Measurements from ENCODE around the gene SIL1.

SIL1 gene

DNA sequence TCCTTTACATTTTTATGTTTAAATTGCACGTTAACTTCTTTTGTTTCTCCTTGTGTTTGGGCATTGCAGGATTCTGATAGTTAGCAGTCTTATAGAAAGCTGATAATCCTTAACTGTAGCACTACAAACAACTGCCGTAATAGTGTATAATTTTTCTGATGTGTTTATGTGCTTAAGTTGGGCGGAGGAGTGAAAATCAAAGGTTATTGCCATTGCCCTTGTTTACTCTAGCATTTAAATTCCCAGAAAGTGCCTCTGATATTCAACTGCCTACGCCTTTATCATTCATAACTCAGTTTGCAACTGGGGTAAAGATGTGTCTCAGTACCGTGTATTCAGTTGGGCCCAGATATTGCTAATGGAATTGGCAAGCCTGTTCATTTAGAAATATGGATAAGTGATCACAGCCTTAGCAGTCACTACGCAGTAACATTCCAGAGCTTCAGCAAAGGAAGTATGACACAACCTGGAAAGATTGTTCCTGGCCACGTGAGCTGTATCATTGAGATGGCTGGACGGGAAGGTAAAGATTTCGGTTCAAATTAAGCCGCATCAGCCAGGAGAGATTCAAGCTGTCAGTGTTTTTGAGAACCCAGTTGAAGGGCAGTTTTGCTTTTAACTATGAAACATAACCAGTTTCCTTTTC is 294.9 kb downstream of the SIL1 start:
- DNase-seq: no peak

DNA sequence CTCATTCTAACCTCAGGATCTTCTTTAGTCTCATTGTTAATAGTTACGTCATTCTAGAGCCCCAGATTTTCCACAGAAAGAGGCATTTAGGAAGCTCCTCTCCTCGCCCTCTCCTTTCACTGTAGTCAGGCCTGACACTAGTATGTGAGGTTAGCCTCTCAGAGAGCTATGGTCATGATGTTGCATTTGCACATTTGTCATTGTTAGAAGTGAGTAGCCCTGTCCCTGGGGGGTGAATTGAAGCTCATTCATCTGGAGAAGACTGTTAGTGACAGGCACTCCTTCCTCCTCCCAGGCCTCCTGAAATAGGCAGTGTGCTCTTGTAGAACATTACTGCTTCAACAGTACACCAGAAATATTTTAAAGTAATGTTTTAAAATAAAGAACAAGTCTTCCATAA is 296.5 kb downstream of the SIL1 start:
- no peak for DNase-seq

DNA sequence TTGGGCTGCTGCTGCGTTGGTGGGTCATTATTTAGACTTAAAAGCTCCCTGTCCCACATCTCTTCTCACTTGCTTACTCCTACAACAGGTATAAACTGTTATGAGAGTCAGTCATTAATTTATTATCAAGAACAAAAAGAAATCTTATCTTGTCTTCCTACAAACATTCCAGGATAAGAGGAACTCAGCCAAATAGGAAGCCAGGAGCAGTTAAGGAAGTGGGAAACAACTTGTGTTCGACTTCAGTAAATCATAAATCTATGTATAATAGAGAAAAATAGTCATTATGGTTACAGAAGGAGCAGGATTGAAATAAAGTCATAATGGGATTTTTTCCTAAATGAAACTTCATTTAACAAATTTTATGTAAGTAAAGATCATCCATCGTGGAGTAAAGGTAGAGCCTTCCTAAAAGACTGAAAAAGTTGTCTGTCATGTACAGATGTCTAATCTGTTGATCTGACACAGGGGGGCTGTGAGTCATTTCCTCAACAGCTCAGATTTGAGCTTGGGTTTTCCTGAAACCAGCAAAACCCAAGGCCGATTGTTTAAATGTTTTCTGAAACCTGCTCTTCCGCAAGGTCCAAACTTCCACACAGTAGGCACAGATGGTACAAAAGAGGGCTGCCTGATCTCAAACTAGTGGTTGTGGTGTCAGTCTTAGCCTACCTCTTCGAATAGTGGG is 297.7 kb downstream of the SIL1 start:
- DNase-seq: peak; percentile 29

DNA sequence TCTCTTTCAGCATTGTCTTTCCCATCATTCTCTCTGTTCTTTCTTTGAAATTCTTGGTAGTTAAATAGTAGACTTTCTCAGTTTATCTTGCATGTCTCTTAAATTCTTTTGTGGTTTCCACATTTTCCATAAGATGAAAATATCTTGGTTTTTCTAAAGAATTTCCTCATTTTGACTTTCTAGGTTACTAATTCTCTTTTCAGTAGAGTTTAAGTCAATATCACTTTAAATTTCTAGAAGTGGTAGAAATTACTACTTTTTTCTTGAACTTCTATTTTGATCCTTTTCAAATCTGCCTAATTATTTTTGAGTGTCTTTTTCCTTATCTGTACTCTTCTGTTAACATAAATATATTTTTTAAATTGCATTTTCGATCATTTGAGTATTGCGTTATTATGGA is 299.4 kb downstream of the SIL1 start:
- DNase-seq: no peak

DNA sequence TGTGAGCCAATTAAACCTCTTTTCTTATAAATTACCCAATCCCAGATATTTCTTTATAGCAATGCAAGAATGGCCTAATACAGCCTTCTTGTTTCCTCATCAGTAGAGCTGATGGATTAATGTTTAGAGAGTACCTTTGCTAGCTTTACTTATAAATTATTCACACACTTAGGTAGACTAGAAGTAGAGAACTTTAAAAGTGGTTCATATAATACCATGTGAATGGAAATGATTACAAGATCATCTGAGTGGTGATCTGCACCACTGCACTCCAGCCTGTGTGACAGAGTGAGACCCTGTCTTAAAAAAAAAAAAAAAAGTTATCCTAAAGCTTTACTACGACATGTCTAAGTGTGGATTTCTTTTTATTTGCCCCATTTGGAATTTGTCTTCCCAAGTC is 299.9 kb downstream of the SIL1 start:
- DNase-seq: no peak
